HFF-Myc (cell line): ENCODE results near the gene SAMM50.

ENCODE experiments used
- DNase-seq: peaks from one replicate; pipeline ENCODE4 v3.0.0-alpha.2; 2011; ENCODE audit warnings: low read depth; ENCODE audit errors: extremely low read depth
- H3K4me3 ChIP-seq: replicated peaks from 2 replicates; pipeline ENCODE4 v1.5.1; 2011; ENCODE audit warnings: low read depth, mild to moderate bottlenecking, control low read depth, low read length
- TF ChIP-seq, protein P1 (sequence below): IDR thresholded peaks from 2 replicates; pipeline ENCODE4 v1.5.1; 2012; ENCODE audit warnings: mild to moderate bottlenecking, low read depth, low read length, control low read depth; ENCODE audit errors: missing control alignments

The SAMM50 gene

GRCh38 chr22:43968614-43969013, 13.4 kb downstream of the SAMM50 start:
- TF ChIP-seq, protein P1, sequence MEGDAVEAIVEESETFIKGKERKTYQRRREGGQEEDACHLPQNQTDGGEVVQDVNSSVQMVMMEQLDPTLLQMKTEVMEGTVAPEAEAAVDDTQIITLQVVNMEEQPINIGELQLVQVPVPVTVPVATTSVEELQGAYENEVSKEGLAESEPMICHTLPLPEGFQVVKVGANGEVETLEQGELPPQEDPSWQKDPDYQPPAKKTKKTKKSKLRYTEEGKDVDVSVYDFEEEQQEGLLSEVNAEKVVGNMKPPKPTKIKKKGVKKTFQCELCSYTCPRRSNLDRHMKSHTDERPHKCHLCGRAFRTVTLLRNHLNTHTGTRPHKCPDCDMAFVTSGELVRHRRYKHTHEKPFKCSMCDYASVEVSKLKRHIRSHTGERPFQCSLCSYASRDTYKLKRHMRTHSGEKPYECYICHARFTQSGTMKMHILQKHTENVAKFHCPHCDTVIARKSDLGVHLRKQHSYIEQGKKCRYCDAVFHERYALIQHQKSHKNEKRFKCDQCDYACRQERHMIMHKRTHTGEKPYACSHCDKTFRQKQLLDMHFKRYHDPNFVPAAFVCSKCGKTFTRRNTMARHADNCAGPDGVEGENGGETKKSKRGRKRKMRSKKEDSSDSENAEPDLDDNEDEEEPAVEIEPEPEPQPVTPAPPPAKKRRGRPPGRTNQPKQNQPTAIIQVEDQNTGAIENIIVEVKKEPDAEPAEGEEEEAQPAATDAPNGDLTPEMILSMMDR, result no peak

DNA sequence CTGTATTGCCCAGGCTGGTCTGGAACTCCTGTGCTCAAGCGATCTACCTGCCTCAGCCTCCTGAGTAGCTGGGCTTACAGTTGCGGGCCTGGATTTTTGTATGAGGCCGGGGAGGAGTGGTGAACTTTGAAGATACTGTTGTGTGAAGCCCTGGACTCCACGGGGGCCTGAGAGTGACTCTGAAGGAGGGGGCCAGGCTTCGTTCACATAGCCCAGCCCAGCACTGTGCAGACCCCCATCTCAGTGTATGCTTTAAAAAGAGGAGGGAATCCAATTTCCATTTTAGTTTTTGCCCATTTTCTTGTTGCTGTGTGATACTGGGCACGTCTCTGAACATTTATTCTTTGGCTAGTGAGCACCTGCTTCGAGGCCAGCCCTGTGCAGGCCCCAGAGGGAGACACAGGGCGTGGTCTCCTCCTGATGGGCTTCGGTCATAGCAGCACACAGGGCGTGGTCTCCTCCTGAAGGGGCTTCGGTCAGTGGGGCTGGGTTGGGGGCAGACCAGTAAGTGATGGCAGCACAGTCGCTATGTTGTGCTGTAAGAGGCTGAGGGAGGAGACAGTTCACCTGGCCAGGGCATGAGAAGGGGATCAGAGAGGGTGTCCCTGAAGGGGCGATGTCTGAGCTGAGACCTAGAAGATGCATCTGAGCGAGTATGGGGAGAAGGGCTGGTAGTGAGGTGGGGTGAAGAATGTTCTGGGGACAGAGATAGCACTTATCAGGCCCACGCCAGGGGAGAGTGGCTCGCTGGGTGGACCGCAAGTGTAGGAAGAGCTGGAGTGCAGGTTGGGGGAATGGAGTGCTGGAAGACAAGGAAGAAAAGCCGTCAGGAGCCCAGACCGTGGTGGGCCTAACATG, 14.0 kb downstream of the SAMM50 start:
- DNase-seq, result no peak
- TF ChIP-seq, protein P1, result no peak
- H3K4me3 ChIP-seq, result no peak overlapping the region

More at GRCh38 chr22:43968614-43969013, 13.4 kb downstream of the SAMM50 start:
- DNase-seq, result no peak
- no peak overlapping the region for H3K4me3 ChIP-seq

DNA sequence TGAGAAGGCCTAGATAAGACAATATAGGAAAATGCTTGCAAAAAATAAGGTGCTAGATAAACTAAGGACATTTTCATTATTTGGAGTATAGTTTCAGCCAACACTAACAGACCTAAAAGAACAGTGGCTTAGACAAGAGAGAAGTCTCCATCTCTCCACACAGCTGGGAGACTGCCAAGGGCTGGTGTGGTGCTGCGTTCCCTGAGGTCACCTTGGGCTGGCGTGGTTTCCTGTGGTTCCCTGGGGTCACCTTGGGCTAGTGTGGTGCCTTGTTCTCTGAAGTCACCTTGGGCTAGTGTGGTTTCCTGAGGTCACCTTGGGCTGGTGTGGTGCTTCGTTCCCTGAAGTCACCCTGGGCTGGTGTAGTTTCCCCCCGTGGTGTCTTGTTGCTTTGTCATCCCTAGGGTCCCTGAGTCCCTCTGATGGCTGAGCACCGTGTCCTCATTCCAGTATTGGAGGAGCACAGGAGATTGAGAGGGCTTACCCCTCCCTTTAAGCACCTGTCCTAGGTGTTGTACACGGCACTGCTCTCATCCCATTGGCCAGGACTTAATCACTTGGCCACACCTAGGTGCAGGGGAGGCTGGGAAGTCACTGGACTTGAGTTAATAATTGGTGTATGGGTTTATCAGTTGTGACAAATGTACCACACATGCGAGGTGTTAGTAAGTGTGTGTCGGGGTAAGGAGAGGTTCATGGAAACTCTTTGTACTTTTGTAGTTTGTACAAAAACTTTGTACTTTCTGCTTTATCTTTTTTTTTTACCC, 14.9 kb downstream of the SAMM50 start:
- H3K4me3 ChIP-seq, result no peak overlapping the region
- TF ChIP-seq, protein P1, result no peak
- no peak for DNase-seq

- TF ChIP-seq, protein P1, result no peak
- no peak for DNase-seq
- H3K4me3 ChIP-seq, result no peak overlapping the region
Measured at GRCh38 chr22:43971112-43971511, 15.9 kb downstream of the SAMM50 start.

DNA sequence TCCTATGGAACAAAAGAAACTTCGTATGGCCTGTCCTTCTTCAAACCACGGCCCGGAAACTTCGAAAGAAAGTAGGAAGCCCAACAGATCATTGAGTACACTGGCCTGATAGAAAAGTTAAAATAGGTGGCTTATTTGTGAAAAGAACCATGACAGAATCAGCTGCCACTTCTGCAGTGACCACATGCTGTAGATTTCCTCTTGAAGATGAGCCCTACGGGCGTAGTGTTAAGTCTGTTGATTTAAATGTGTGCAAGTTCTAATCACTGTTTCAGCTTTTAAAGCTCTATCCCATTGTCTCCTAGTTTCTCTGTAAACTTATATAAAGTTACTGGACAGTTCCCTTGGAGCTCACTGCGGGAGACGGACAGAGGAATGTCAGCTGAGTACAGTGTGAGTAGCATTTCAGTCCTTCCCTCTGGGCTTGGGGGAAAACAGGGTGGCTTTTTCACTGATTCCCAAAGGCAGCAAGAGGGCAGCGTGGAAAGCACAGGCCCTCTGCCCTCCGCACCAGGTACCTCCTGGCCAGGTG, 17.8 kb downstream of the SAMM50 start:
- no peak overlapping the region for H3K4me3 ChIP-seq
- TF ChIP-seq, protein P1, result no peak
- no peak for DNase-seq

- H3K4me3 ChIP-seq, result no peak overlapping the region
- TF ChIP-seq, protein P1, result no peak
- DNase-seq, result no peak
Measured at GRCh38 chr22:43974028-43974545, 18.8 kb downstream of the SAMM50 start.
